ENCODE results near the gene STAC. TPM values are rescaled to one million over a fixed set of nuclear protein-coding genes. Genes with fewer than 3 reads are reported as not detected.

Gene STAC
- total RNA-seq, 1 experiment from 2014 or later, result not detected

DNA sequence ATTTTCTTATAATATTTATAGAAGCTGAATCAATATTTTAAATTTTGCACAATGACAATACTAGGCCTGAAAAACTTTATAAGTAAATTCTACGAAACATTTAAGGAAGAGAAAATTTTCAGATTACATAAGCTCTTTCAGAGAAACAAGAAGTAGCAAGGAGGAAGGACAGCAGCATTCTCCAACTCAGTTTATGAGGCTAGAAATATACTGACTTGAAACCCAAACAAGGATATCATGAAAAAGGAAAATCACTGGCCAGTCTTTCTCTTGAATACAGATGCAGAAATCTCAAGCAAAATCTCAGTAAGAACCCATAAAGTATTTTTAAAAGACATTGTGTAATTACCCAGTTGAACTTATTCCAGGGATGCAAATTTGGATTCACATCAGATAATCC is 121.3 kb downstream of the STAC start:
- CTCF ChIA-PET, result no interaction called here
- H3K4me1 ChIP-seq, result no peaks in the 10 kb centered on the region
- Mint-ChIP-seq H3K9me3 (ENCODE audit: unreplicated experiment) (no peaks in the 10 kb centered on the region), H3K4me3 (ENCODE audit: unreplicated experiment) (no peak overlapping the region), H3K36me3 (ENCODE audit: insufficient read depth, unreplicated experiment) (no peaks in the 10 kb centered on the region), H3K27ac (ENCODE audit: unreplicated experiment) (no peak overlapping the region), H3K4me1 (ENCODE audit: low read depth, unreplicated experiment) (no peaks in the 10 kb centered on the region), H3K27me3 (ENCODE audit: insufficient read depth, unreplicated experiment) (peaks cover 8% of the 10 kb centered on the region)
- POLR2A ChIA-PET, result no interaction called here
- intact Hi-C loops (cut with micrococcal nuclease; ENCODE audit: unreplicated experiment), result no loop called here
- H3K9me3 ChIP-seq, result no peaks in the 10 kb centered on the region
- H3K36me3 ChIP-seq (ENCODE audit: control insufficient read depth, insufficient read depth, low read length), result no peaks in the 10 kb centered on the region
- H3K27me3 ChIP-seq (replicated peaks; ENCODE audit: control insufficient read depth, insufficient read depth, low read length), result no peaks in the 10 kb centered on the region
- H3K4me3 ChIP-seq (ENCODE audit: low read depth, low read length), result no peak overlapping the region
- TF ChIP-seq, protein P1, sequence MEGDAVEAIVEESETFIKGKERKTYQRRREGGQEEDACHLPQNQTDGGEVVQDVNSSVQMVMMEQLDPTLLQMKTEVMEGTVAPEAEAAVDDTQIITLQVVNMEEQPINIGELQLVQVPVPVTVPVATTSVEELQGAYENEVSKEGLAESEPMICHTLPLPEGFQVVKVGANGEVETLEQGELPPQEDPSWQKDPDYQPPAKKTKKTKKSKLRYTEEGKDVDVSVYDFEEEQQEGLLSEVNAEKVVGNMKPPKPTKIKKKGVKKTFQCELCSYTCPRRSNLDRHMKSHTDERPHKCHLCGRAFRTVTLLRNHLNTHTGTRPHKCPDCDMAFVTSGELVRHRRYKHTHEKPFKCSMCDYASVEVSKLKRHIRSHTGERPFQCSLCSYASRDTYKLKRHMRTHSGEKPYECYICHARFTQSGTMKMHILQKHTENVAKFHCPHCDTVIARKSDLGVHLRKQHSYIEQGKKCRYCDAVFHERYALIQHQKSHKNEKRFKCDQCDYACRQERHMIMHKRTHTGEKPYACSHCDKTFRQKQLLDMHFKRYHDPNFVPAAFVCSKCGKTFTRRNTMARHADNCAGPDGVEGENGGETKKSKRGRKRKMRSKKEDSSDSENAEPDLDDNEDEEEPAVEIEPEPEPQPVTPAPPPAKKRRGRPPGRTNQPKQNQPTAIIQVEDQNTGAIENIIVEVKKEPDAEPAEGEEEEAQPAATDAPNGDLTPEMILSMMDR (IDR thresholded peaks at IDR 0.05; ENCODE audit: insufficient read depth in 1 of 2, low read depth in 1 of 2, low read length in 1 of 2, severe bottlenecking in 1 of 2, unreplicated experiment in 1 of 2), result no peak
- BruUV-seq (replicated peaks), result no TSS peak
- no peak for DNase-seq

DNA sequence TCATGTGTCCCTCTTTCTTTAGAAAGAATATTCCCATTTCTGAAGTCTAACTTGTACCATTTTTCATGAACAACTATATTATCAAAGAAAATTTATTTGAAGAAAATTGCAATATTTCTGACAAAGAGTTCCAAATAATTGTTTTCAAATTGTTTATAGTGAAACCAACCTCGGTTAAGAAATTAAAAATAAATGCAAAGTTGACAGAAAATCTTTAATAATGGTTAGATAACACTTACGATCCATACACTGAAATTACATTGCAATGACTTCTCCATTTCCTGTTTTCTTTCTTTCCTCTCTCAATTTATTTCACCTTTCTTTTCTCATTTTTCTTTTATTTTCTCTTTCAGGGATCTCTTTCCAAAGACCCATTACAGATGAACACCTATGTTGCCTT is 125.1 kb downstream of the STAC start:
- Histone ChIP-seq H3K27me3 (replicated peaks; ENCODE audit: control insufficient read depth, insufficient read depth, low read length) (no peaks in the 10 kb centered on the region), H3K36me3 (ENCODE audit: control insufficient read depth, insufficient read depth, low read length) (no peaks in the 10 kb centered on the region), H3K4me1 (no peaks in the 10 kb centered on the region), H3K4me3 (ENCODE audit: low read depth, low read length) (no peak overlapping the region), H3K9me3 (no peaks in the 10 kb centered on the region)
- Mint-ChIP-seq H3K4me3 (ENCODE audit: unreplicated experiment) (no peak overlapping the region), H3K27me3 (ENCODE audit: insufficient read depth, unreplicated experiment) (peaks cover 11% of the 10 kb centered on the region), H3K36me3 (ENCODE audit: insufficient read depth, unreplicated experiment) (no peaks in the 10 kb centered on the region), H3K27ac (ENCODE audit: unreplicated experiment) (no peak overlapping the region), H3K9me3 (ENCODE audit: unreplicated experiment) (no peaks in the 10 kb centered on the region), H3K4me1 (ENCODE audit: low read depth, unreplicated experiment) (no peaks in the 10 kb centered on the region)
- BruUV-seq (replicated peaks), result no TSS peak
- TF ChIP-seq, protein P1 (IDR thresholded peaks at IDR 0.05; ENCODE audit: insufficient read depth in 1 of 2, low read depth in 1 of 2, low read length in 1 of 2, severe bottlenecking in 1 of 2, unreplicated experiment in 1 of 2), result no peak
- ChIA-PET CTCF (no interaction called here), POLR2A (no interaction called here)
- no peak for DNase-seq
- intact Hi-C loops (cut with micrococcal nuclease; ENCODE audit: unreplicated experiment), result no loop called here

DNA sequence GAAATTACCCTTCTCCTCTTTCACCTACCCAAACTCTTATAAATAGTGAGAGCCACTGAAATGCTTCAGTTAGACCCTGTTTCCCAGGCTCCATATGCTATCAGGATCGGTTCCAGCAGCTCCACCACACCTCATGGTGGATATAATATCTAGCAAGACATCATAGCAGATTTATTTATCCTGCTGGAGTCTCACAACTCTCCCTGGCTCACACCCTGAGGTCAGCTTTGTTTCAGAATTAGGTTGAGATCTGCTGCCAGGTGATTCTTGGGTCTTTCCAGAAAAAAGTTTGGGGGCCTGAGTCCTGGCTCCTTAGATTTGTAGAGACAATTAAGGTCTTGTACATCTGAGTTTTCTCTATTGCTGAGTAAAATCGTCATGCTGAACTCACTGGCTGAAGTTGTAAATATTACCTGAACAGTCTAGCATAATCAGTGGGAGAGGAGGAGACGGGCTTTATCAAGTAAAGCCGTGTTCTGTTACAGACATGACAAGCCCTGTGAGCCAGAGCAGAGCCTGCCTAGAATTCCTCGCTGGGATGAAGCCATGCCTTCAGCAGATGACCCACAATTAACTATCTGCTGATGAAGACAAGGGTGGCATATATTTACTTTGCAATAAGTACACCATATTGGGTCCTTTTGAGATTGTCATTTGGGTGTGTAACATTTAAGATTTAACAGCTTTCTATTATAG is 131.6 kb downstream of the STAC start:
- intact Hi-C loops (cut with micrococcal nuclease; ENCODE audit: unreplicated experiment), result no loop called here
- peaks cover 16% of the 10 kb centered on the region for H3K27me3 Mint-ChIP-seq (ENCODE audit: insufficient read depth, unreplicated experiment)
- H3K9me3 Mint-ChIP-seq (ENCODE audit: unreplicated experiment), result no peaks in the 10 kb centered on the region
- H3K36me3 Mint-ChIP-seq (ENCODE audit: insufficient read depth, unreplicated experiment), result no peaks in the 10 kb centered on the region
- Histone ChIP-seq H3K9me3 (no peaks in the 10 kb centered on the region), H3K36me3 (ENCODE audit: control insufficient read depth, insufficient read depth, low read length) (no peaks in the 10 kb centered on the region), H3K27me3 (replicated peaks; ENCODE audit: control insufficient read depth, insufficient read depth, low read length) (no peaks in the 10 kb centered on the region), H3K4me1 (no peaks in the 10 kb centered on the region), H3K4me3 (ENCODE audit: low read depth, low read length) (no peak overlapping the region)
- ChIA-PET POLR2A (no interaction called here), CTCF (no interaction called here)
- H3K4me3 Mint-ChIP-seq (ENCODE audit: unreplicated experiment), result no peak overlapping the region
- H3K27ac Mint-ChIP-seq (ENCODE audit: unreplicated experiment), result no peak overlapping the region
- DNase-seq, result no peak
- no peaks in the 10 kb centered on the region for H3K4me1 Mint-ChIP-seq (ENCODE audit: low read depth, unreplicated experiment)
- no TSS peak for BruUV-seq (replicated peaks)
- TF ChIP-seq, protein P1 (IDR thresholded peaks at IDR 0.05; ENCODE audit: insufficient read depth in 1 of 2, low read depth in 1 of 2, low read length in 1 of 2, severe bottlenecking in 1 of 2, unreplicated experiment in 1 of 2), result no peak

Measured in Caco-2 (cell line).